IMR-90 (cell line): ENCODE results near the gene GALNT6. TPM values are rescaled to one million over a fixed set of nuclear protein-coding genes. Genes with fewer than 3 reads are reported as not detected.

ENCODE experiments used
- ATAC-seq: fragments of 200-7000 bp; cut with Tn5 transposase; 2 replicates; pipeline ENCODE4 v1.9.1; 2020; ENCODE audit warnings: low read depth, mild to moderate bottlenecking, moderate library complexity
- BruUV-seq: library from RNA; stranded (reverse); fragments of 400-500 nt; replicated peaks from 2 replicates; lab custom pipeline; 2021; lab: Mats Ljungman, UMichigan
- CTCF ChIA-PET: fragments of 300-600 bp; formaldehyde crosslinking; extraction: SDS; loops from one replicate; lab custom pipeline; 2021; ENCODE audit warnings: antibody characterized with exemption; lab: Yijun Ruan, JAX
- POLR2A ChIA-PET: fragments of 300-600 bp; sonication (Branson Sonifier 250); formaldehyde crosslinking; loops from one replicate; lab custom pipeline; 2022; ENCODE audit warnings: antibody characterized with exemption; ENCODE audit not compliant: unreplicated experiment; lab: Charles Lee
- DNase-seq: peaks from one replicate; pipeline ENCODE4 v3.0.0; 2013
- H2AFZ ChIP-seq: replicated peaks from 2 replicates; pipeline ENCODE3; 2013; ENCODE audit warnings: low read length, mild to moderate bottlenecking; ENCODE audit not compliant: poor library complexity
- H2AK5ac ChIP-seq: 2 replicates; pipeline ENCODE4 v1.6.1; 2013; ENCODE audit warnings: low read depth, low read length, inconsistent platforms
- H2AK9ac ChIP-seq: replicated peaks from 2 replicates; pipeline ENCODE3; 2013; ENCODE audit warnings: mild to moderate bottlenecking, low read depth, low read length, moderate library complexity; ENCODE audit not compliant: poor library complexity
- H2BK120ac ChIP-seq: 2 replicates; pipeline ENCODE4 v1.6.1; 2013; ENCODE audit warnings: low read depth, low read length, inconsistent platforms
- H2BK15ac ChIP-seq: 3 replicates; pipeline ENCODE4 v1.6.1; 2013; ENCODE audit warnings: low read depth, low read length, inconsistent platforms
- H2BK20ac ChIP-seq: 2 replicates; pipeline ENCODE4 v1.6.1; 2013; ENCODE audit warnings: low read depth, mild to moderate bottlenecking, inconsistent platforms, low read length, moderate library complexity
- H2BK5ac ChIP-seq: 2 replicates; pipeline ENCODE4 v1.6.1; 2013; ENCODE audit warnings: mild to moderate bottlenecking, low read depth, low read length, inconsistent platforms; ENCODE audit not compliant: poor library complexity, severe bottlenecking
- H3K14ac ChIP-seq: replicated peaks from 2 replicates; pipeline ENCODE4 v1.6.1; 2013; ENCODE audit warnings: low read depth, low read length, inconsistent platforms
- H3K18ac ChIP-seq: 2 replicates; pipeline ENCODE4 v1.6.1; 2013; ENCODE audit warnings: low read depth, low read length, control low read depth
- H3K23ac ChIP-seq: 2 replicates; pipeline ENCODE4 v1.6.1; 2013; ENCODE audit warnings: low read depth, low read length, inconsistent platforms
- H3K27ac ChIP-seq: 2 replicates; pipeline ENCODE4 v1.5.1; 2013; ENCODE audit warnings: mild to moderate bottlenecking, control low read depth, low read length; ENCODE audit not compliant: insufficient read depth
- H3K27me3 ChIP-seq: 2 replicates; pipeline ENCODE4 v1.6.1; 2013; ENCODE audit warnings: low read length; ENCODE audit not compliant: control insufficient read depth, insufficient read depth
- H3K36me3 ChIP-seq: 2 replicates; pipeline ENCODE4 v1.6.1; 2013; ENCODE audit warnings: low read length, mixed read lengths; ENCODE audit not compliant: control insufficient read depth, insufficient read depth
- H3K4ac ChIP-seq: 2 replicates; pipeline ENCODE4 v1.6.1; 2013; ENCODE audit warnings: low read depth, low read length, inconsistent platforms
- H3K4me1 ChIP-seq: 2 replicates; pipeline ENCODE4 v1.6.1; 2013; ENCODE audit warnings: low read length, mixed read lengths; ENCODE audit not compliant: control insufficient read depth, insufficient read depth
- H3K4me2 ChIP-seq: 2 replicates; pipeline ENCODE4 v1.6.1; 2013; ENCODE audit warnings: low read depth, mild to moderate bottlenecking, control low read depth, low read length, moderate library complexity
- H3K4me3 ChIP-seq: 2 replicates; pipeline ENCODE4 v1.5.1; 2013; ENCODE audit warnings: low read depth, mild to moderate bottlenecking, control low read depth, low read length, moderate library complexity; ENCODE audit not compliant: insufficient read depth
- H3K56ac ChIP-seq: 2 replicates; pipeline ENCODE4 v1.6.1; 2013; ENCODE audit warnings: low read length, inconsistent platforms; ENCODE audit not compliant: insufficient read depth; ENCODE audit errors: extremely low read depth
- H3K79me1 ChIP-seq, 2 experiments: 2 replicates each; pipeline ENCODE4 v1.6.1; 2013; ENCODE audit warnings: low read length in 2 of 2, inconsistent platforms in 1 of 2, low read depth in 1 of 2
- H3K9ac ChIP-seq: 2 replicates; pipeline ENCODE4 v1.6.1; 2013; ENCODE audit warnings: low read depth, low read length, control low read depth
- H3K9me1 ChIP-seq: 2 replicates; pipeline ENCODE4 v1.6.1; 2013; ENCODE audit warnings: low read length, inconsistent platforms; ENCODE audit not compliant: insufficient read depth
- H3K9me3 ChIP-seq: 2 replicates; pipeline ENCODE4 v1.6.1; 2013; ENCODE audit warnings: low read length; ENCODE audit not compliant: control insufficient read depth, insufficient read depth
- H4K20me1 ChIP-seq: 2 replicates; pipeline ENCODE4 v1.6.1; 2013; ENCODE audit warnings: low read length, inconsistent platforms; ENCODE audit not compliant: insufficient read depth
- H4K5ac ChIP-seq: 2 replicates; pipeline ENCODE4 v1.6.1; 2013; ENCODE audit warnings: mild to moderate bottlenecking, low read depth, low read length, control low read depth
- H4K8ac ChIP-seq, 2 experiments: 2 replicates each; pipeline ENCODE4 v1.6.1; 2013; ENCODE audit warnings: low read depth in 2 of 2, low read length in 2 of 2, control low read depth in 1 of 2, inconsistent platforms in 1 of 2
- H4K91ac ChIP-seq: 2 replicates; pipeline ENCODE4 v1.6.1; 2013; ENCODE audit warnings: low read depth, low read length, inconsistent platforms; ENCODE audit not compliant: insufficient read depth
- BHLHE40 ChIP-seq: fragments of 150-350 bp; IDR thresholded peaks from 2 replicates; pipeline ENCODE4 v1.6.1; 2016; ENCODE audit warnings: mild to moderate bottlenecking, low read depth, low read length
- CEBPB ChIP-seq: IDR thresholded peaks from 2 replicates; pipeline ENCODE4 v1.6.1; 2012; ENCODE audit warnings: low read depth, low read length, improper control_type of control experiment
- CHD1 ChIP-seq: IDR thresholded peaks from 2 replicates; pipeline ENCODE4 v1.6.1; 2012; ENCODE audit warnings: low read depth, low read length, improper control_type of control experiment
- ELK1 ChIP-seq: fragments of 150-350 bp; IDR thresholded peaks from 2 replicates; pipeline ENCODE4 v1.6.1; 2016; ENCODE audit warnings: low read depth, mild to moderate bottlenecking, low read length, moderate library complexity, borderline replicate concordance
- FOS ChIP-seq: fragments of 150-350 bp; IDR thresholded peaks from 2 replicates; pipeline ENCODE4 v1.6.1; 2016; ENCODE audit warnings: low read depth, low read length
- MAFK ChIP-seq: IDR thresholded peaks from 2 replicates; pipeline ENCODE4 v1.6.1; 2012; ENCODE audit warnings: low read depth, low read length, improper control_type of control experiment
- MAZ ChIP-seq: IDR thresholded peaks from 2 replicates; pipeline ENCODE4 v1.6.1; 2012; ENCODE audit warnings: low read depth, mild to moderate bottlenecking, low read length, improper control_type of control experiment, moderate library complexity, borderline replicate concordance
- MXI1 ChIP-seq: IDR thresholded peaks from 2 replicates; pipeline ENCODE4 v1.6.1; 2012; ENCODE audit warnings: low read depth, mild to moderate bottlenecking, low read length, moderate library complexity, borderline replicate concordance
- NFE2L2 ChIP-seq: fragments of 150-350 bp; IDR thresholded peaks from 2 replicates; pipeline ENCODE4 v1.6.1; 2016; ENCODE audit warnings: low read depth, mild to moderate bottlenecking, low read length
- POLR2A ChIP-seq: IDR thresholded peaks from 2 replicates; pipeline ENCODE4 v1.6.1; 2012; ENCODE audit warnings: mild to moderate bottlenecking, low read depth, low read length
- RAD21 ChIP-seq: IDR thresholded peaks from 2 replicates; pipeline ENCODE4 v1.6.1; 2012; ENCODE audit warnings: low read length, improper control_type of control experiment
- RCOR1 ChIP-seq: IDR thresholded peaks from 2 replicates; pipeline ENCODE4 v1.6.1; 2012; ENCODE audit warnings: mild to moderate bottlenecking, low read length, improper control_type of control experiment; ENCODE audit not compliant: insufficient replicate concordance
- RFX5 ChIP-seq: IDR thresholded peaks from 2 replicates; pipeline ENCODE4 v1.8.0; 2012; ENCODE audit warnings: low read depth, mild to moderate bottlenecking, low read length, moderate library complexity
- SMC3 ChIP-seq: fragments of 150-350 bp; IDR thresholded peaks from 2 replicates; pipeline ENCODE4 v1.6.1; 2016; ENCODE audit warnings: low read depth, mild to moderate bottlenecking, antibody characterized with exemption, low read length, moderate library complexity
- WGBS, 2 experiments: methylation state at CpG; one replicate each; pipeline versions ENCODE4 v1.1.5 to v1.1.7; 2013; ENCODE audit warnings: missing lambda C conversion rate in 2 of 2; ENCODE audit not compliant: insufficient read length in 1 of 2; ENCODE audit errors: extremely low coverage in 2 of 2; 5-methylcytosine and 5-hydroxymethylcytosine counted together
- dilution Hi-C: fragments of 300-500 bp; cut with HindIII; formaldehyde crosslinking; loops from one replicate; pipeline ENCODE4 v1.14.3; 2018; ENCODE audit warnings: low sequenced_read_pairs; ENCODE audit not compliant: unreplicated experiment
- in situ Hi-C: fragments of 300-500 bp; cut with MboI; formaldehyde crosslinking; loops from 3 replicates; pipeline ENCODE4 v1.14.3; 2019; ENCODE audit warnings: low sequenced_read_pairs, inconsistent platforms, mixed read lengths
- intact Hi-C: fragments of 100-400 bp; cut with micrococcal nuclease; formaldehyde crosslinking; loops from 2 replicates; pipeline ENCODE4 v1.10.0; 2022
- polyA plus RNA-seq, 3 experiments: library from polyadenylated mRNA; depleted of rRNA; stranded (reverse); fragments of >200 nt; gene quantifications; 2 replicates each; pipeline ENCODE4 v1.2.3, GENCODE V29; 2012; ENCODE audit warnings: low replicate concordance in 1 of 3
- total RNA-seq: library from RNA; depleted of rRNA; stranded (reverse); fragments of >200 nt; gene quantifications from 2 replicates; pipeline ENCODE4 v1.2.3, GENCODE V29; 2012
- TF ChIP-seq, protein P1 (sequence below): conservative IDR thresholded peaks from 2 replicates; pipeline ENCODE4 v1.5.1; 2012; ENCODE audit warnings: mild to moderate bottlenecking, low read depth, low read length, improper control_type of control experiment

The GALNT6 gene
- total and polyA plus RNA-seq, 2 of the 4 experiments (the other 2 are of a cell fraction) = 17.1 to 23.7 TPM

GRCh38 chr12:51430196-51430895, 39.1 kb upstream of the GALNT6 start:
- H3K79me1 ChIP-seq = peaks cover 10 to 12% of the 10 kb centered on the region in 2 experiments; a peak in 2 of 4 replicates
- no peaks in the 10 kb centered on the region for H3K27me3 ChIP-seq
- H3K18ac ChIP-seq = no peak overlapping the region
- DNase-seq (no peak), ATAC-seq (no peak)
- dilution Hi-C loops (no loop called here), in situ Hi-C loops (no loop called here), intact Hi-C loops (no loop called here)
- no peak overlapping the region for H2AK9ac ChIP-seq
- no CpG with 5 or more reads among the region's 4 CpGs for WGBS, 2 experiments
- BruUV-seq = no TSS peak
- no peak overlapping the region for H4K5ac ChIP-seq
- no peak overlapping the region for H2AFZ ChIP-seq
- H3K9ac ChIP-seq = no peak overlapping the region
- no peak overlapping the region for H3K4me3 ChIP-seq
- no peaks in the 10 kb centered on the region for H4K20me1 ChIP-seq
- TF ChIP-seq ELK1 = no peak
- TF ChIP-seq SMC3 = no peak
- TF ChIP-seq RAD21 = no peak
- TF ChIP-seq RFX5 = no peak
- TF ChIP-seq MAZ = no peak
- TF ChIP-seq BHLHE40 = no peak
- no peak for TF ChIP-seq CHD1
- TF ChIP-seq MAFK = no peak
- no peak for TF ChIP-seq POLR2A
- TF ChIP-seq RCOR1 = no peak
- TF ChIP-seq, protein P1, sequence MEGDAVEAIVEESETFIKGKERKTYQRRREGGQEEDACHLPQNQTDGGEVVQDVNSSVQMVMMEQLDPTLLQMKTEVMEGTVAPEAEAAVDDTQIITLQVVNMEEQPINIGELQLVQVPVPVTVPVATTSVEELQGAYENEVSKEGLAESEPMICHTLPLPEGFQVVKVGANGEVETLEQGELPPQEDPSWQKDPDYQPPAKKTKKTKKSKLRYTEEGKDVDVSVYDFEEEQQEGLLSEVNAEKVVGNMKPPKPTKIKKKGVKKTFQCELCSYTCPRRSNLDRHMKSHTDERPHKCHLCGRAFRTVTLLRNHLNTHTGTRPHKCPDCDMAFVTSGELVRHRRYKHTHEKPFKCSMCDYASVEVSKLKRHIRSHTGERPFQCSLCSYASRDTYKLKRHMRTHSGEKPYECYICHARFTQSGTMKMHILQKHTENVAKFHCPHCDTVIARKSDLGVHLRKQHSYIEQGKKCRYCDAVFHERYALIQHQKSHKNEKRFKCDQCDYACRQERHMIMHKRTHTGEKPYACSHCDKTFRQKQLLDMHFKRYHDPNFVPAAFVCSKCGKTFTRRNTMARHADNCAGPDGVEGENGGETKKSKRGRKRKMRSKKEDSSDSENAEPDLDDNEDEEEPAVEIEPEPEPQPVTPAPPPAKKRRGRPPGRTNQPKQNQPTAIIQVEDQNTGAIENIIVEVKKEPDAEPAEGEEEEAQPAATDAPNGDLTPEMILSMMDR = no peak
- TF ChIP-seq CEBPB = no peak
- TF ChIP-seq FOS = no peak
- TF ChIP-seq NFE2L2 = no peak
- no peak for TF ChIP-seq MXI1
- no peaks in the 10 kb centered on the region for H3K4me1 ChIP-seq
- no peak overlapping the region for H3K27ac ChIP-seq
- H3K36me3 ChIP-seq = no peaks in the 10 kb centered on the region
- no peak overlapping the region for H2BK20ac ChIP-seq
- no peaks in the 10 kb centered on the region for H3K9me1 ChIP-seq
- ChIA-PET CTCF (no interaction called here), POLR2A (no interaction called here)
- H2BK15ac ChIP-seq = no peak overlapping the region
- no peak overlapping the region for H3K4ac ChIP-seq
- H3K56ac ChIP-seq = no peak overlapping the region
- H4K91ac ChIP-seq = no peak overlapping the region
- no peaks in the 10 kb centered on the region for H3K9me3 ChIP-seq
- no peak overlapping the region for H2BK120ac ChIP-seq
- no peak overlapping the region for H3K23ac ChIP-seq
- H2BK5ac ChIP-seq = no peak overlapping the region
- H3K14ac ChIP-seq = no peak overlapping the region
- no peak overlapping the region for H2AK5ac ChIP-seq
- no peak overlapping the region for H4K8ac ChIP-seq
- H3K4me2 ChIP-seq = no peak overlapping the region
